Mammary epithelial cell (primary cell): ENCODE measurements around the gene SLC35A3.

ENCODE experiments used
- CTCF ChIP-seq, 2 donors: IDR thresholded peaks in 1 of 2; conservative IDR thresholded peaks in 1 of 2; 2 replicates each; pipeline ENCODE4 v1.5.1; 2011 to 2012; ENCODE audit warnings: inconsistent platforms in 2 of 2, low read length in 2 of 2, mild to moderate bottlenecking in 2 of 2, control low read depth in 1 of 2, low read depth in 1 of 2; ENCODE audit not compliant: insufficient read depth in 1 of 2; ENCODE audit errors: extremely low read depth in 1 of 2
- EZH2 ChIP-seq: IDR thresholded peaks from 2 replicates; pipeline ENCODE4 v1.6.1; 2012; ENCODE audit warnings: low read length, inconsistent platforms, borderline replicate concordance

DNA sequence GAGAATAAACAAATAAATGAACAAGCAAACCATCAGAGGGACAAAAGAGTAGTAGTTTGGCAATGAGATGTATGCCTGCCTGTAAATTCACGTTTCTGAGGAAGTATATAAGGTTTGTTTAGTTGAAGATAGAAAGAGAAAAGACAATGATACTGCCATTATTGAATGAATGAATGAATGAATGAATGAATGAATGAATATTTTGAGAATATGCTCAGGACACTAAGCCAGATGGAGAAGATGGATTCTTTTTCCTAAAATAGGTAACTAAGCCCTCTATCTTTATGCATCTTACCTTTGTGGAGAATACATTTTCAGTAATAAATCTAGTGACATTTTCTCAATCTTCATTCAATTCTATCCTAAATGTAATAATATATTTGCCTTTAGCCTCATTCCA lies 49.4 kb downstream of the SLC35A3 start:
- TF ChIP-seq CTCF (conservative IDR thresholded peaks at IDR 0.05 in 1 of 2, IDR thresholded peaks at IDR 0.05 in 1 of 2; ENCODE audit: extremely low read depth in 1 of 2, insufficient read depth in 1 of 2, low read depth in 1 of 2, low read length in 2 of 2) (no peak), EZH2 (no peak)
